HT1080 (cell line): ENCODE data around the gene ITSN2. TPM values are rescaled to one million over a fixed set of nuclear protein-coding genes. Genes with fewer than 3 reads are reported as not detected.
"Not testable (repeated sequence)": the region's sequence is repeated elsewhere in the genome, so short reads cannot be mapped to it uniquely, and the experiment has no call there.

Experiments
- DNase-seq: peaks from one replicate; pipeline ENCODE4 v3.0.0-alpha.2; 2015; ENCODE audit warnings: low read depth
- total RNA-seq: library from RNA; depleted of rRNA; stranded (reverse); fragments of >200 nt; shearing (Covaris generic); gene quantifications from 2 replicates; pipeline ENCODE4 v1.2.3, GENCODE V29; 2014

Gene ITSN2
- total RNA-seq, 1 experiment from 2014 or later, result 29.9 TPM

DNA sequence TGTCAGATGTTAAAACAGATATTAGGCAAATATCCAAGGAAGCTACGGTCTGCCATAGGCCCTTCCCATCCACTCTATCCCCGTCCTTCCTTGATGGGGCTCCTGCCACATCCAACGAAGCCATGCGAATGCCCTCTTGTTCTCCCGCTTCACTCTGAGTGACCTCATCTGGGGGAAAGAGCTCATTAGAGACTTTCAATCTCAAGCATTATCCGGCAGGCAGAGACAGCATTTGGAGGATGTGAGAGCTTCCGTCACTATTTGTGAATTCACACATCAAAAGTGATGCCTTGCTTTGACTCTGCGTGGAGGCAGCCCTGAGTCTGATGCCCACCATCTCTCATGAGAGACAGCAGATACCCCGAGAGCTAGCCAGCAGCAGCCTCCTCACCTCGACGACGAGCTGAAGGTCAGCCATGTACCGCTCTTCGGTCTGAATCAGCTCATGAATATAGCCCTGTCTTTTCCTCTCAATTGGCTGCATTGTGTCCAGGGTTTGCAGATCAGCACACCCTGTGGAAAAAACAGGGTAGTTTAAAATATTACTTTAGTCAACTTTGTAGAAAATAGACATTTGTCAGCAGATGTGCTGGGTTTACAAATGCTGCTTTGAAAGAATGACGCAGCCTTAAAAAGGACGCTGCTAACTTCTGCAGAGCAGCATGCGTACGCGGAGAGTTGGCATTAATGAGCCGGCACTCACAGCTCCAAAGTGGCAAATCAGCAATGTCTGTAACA lies 139.6 kb downstream of the ITSN2 start:
- DNase-seq, result no peak

DNA sequence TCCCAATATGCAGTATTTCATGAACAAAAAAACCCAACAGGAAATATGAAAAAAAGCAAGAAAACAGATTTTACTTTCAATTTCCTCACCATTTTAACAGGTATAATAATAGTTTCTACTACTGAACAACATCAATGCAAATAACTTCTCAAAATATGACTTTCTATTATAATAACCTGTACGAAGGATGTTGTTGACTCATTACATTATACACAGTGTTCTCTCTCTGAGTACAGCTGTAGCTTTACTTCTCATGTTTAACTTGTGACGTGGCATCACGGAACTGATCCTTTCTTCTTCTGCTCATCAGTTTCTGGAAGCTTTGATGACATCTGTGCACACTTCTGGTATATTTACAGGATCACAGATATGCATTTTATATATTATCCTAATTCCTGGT lies 145.5 kb downstream of the ITSN2 start:
- DNase-seq, result no peak

DNA sequence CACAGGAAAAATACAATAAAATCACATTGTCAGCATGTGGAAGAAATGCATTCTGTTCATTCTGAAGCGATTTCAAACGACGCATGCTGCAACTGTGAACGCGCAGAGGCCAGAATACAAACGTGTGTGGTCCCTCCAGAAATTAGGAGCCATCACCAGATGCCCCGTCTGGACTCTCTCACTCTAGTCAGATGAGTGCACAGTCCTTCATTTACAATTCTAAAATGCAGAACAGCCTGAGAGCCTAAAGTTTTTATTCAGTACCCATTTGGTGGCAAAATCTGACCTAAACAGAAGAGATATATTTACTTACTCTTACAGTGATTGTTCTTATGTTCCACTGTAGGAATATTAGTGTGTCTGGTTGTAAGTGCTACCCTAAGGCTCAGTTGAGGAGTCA lies 148.9 kb downstream of the ITSN2 start:
- no peak for DNase-seq

DNA sequence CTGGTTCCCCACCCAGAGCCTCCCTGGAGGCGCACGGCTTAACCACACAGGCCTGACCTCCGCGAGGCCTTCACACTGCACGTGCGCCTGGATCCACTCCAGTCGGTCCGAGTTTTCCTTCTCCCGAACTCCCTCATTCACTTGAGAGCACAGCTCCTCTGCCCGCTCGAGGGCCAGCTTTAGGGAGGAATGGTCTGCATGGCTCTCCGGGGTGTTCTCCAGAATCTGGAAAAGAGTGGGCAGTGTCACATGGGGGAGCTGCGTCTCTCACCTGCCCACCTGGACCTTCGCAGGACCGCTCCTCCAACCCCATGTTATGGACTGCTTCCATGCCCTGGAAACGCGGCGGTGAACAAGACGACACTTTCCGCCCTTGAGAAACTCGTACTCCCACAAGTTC lies 149.6 kb downstream of the ITSN2 start:
- no peak for DNase-seq

DNA sequence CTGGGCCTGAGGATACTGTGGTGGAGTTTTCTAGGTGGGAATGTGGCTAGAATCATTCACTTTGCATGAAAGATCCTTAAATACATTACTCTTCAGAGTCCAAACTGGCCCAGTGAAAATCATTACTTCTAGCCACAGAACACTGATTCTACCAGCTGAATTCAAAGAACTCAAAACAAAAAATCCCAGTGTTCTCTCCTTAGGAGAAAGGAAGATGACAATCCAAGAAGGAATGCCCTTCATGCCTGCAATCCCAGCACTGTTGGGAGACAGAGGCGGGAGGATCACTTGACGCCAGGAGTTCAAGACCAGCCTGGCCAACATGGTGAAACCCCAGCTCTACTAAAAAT lies 150.3 kb downstream of the ITSN2 start:
- no peak for DNase-seq

DNA sequence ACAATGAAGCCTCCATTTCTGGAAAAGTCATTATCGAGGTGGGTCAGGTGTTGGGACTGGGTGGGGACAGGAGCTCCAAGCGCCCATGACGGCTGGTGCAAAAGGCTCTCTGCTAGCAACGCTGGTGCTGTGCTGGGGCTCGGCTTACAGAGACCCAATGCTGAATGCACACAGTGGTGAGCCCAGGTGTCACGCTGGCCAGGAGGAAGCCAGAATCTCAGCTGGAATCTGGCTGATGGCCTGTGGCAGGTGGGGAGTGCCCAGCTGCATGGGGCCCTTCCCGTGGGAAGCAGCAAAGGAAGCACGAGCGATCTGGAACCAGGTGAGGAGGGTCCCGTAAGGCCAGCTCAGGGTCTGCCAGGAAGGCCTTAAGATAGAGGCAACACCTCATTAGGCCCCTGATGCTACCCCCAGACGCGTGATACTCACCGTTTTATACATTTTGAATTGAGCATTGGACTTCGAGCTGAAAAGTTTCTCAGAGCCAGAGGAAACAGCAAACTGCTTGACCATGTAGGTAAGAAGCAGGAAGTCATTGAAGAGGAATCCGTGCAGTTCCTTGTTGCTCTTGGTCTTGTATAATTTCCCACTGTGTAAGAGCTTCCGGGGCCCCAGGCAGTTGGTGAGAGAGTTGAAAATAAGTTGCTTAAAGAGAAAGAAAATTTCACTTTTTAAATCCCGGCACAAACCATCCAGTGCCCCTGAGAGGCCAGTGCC lies 150.8 kb downstream of the ITSN2 start:
- no peak for DNase-seq

DNA sequence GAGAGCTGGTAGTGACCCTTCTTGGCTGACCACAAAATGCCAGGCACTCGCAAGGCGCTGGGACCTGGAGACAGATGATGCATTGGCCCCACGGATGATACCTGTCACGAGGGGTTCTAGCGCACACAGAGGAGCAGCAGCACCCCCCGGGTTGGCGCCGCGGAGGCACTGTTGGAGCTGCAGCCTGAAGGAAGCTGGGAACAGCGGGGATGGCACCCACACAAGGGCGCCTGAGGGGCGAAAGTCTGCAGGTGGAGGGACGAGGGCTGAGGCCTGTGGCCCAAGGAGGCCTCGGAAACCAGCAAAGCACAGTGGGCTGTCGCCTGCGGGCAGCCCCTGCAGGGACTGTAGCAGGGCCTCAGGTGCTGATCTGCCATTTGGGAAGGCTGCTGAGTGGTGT lies 151.8 kb downstream of the ITSN2 start:
- DNase-seq, result no peak

DNA sequence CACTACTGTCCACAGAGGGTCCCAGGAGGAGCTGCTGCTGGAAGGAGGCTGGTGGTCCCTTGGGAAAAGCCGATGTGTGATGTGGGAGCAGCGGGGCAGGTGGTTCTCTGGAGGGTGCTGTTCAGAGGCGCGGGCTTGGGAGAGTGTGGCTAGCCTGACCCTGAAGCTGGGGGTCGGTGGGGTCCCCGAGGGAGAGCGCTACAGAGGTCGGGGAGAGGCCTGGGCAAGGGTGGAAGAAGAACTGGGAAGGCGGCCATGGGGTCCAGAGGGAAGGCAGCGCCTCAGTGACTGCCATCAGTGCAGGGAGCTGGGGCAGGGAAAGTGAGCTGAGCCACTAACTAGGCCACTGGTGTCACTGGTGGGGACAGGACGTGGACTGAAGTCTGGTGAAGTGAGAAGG lies 153.0 kb downstream of the ITSN2 start:
- DNase-seq, result no peak

DNA sequence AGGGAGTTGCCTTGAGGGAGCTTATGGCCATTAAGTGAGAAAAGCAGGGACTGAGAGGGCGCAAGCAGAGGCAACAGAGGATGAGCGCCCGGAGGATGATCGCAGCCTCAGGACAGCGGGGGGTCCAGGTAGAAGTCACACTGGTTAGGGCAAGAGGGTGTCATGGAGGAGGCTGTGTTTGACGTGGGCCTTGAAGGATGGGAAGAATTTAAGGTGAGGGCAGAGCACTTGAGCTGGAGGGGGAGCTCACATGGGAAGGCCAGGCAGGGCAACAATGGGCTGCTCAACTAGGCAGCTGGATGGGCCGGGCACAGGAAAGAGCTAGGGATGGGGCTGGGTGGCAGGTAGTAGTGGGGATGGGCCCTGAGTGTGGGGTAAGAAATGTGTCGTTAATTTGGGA lies 153.6 kb downstream of the ITSN2 start:
- no peak for DNase-seq

DNA sequence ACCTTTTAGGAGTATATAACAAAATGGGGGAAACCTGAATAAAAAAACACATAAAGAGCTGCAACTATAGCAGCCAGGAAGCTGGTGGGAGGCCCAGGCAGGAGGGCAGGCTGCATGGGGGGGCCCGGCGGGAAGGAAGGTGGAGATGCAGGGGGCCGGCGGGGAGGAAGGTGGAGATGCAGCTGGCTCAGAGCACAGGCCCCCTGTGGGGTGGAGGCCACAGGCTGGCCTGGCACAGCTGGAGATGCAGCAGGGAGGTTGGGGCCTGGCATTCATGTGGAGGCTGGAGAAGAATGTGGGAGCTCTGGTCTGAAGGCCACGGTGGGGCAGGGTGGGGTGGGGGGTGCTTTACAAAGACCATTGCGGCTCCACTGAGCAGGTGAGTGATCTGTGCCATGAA lies 154.1 kb downstream of the ITSN2 start:
- DNase-seq, result no peak

DNA sequence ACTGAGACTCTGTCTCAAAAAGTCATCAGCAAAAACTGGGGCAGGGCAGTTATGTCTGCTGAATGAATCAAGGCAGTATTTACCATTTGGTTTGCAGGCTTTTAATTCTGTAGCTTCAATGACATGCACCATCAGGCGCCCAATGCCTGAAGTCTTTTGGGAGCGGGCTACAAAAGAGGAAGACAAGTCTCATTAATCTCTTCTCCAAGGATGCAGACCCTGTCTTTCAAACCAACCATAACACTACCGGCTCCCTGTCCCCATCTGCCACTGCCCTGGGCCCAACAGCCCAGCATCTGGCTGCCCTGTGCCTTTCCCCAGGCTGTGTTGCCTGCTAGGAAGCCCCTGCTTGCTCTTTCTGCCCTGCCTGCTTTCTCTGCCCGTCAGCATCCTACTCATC lies 155.2 kb downstream of the ITSN2 start:
- no peak for DNase-seq

DNA sequence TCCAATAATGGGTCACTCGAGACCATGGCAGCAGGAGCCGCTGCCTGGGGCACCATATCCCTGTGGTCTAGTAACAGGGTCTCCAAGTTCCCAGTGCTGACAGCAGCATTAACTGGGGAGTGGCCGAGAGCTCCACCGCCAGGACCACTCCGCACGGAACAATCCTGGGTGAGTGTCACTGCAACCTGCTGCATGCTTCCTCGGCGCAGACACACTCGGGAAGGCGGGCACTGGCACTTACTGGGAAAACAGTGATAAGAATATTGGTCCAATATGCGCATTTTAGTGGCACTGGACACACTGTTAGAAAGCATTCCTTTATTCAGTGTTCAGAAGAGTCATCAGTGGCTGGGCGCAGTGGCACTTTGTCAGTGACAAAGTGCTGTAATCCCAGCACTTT lies 155.8 kb downstream of the ITSN2 start:
- no peak for DNase-seq

DNA sequence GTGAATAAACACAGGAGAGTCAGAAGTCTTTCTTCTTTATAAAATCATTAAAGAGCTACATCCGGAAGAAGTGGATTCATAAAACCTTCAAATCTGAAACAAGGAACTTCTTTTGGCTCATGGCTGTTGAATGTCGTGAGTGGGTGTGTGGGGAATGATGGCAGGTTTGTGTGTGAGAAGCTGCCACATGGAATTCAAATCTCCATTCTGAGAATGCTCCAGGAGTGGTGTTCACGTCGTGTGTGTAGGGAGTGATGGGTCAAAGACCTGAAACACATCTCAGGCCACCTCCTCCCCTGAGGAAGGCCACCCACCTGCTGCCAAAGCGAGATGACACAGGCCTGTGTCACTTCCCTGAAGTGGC lies 156.6 kb downstream of the ITSN2 start:
- DNase-seq, result no peak

DNA sequence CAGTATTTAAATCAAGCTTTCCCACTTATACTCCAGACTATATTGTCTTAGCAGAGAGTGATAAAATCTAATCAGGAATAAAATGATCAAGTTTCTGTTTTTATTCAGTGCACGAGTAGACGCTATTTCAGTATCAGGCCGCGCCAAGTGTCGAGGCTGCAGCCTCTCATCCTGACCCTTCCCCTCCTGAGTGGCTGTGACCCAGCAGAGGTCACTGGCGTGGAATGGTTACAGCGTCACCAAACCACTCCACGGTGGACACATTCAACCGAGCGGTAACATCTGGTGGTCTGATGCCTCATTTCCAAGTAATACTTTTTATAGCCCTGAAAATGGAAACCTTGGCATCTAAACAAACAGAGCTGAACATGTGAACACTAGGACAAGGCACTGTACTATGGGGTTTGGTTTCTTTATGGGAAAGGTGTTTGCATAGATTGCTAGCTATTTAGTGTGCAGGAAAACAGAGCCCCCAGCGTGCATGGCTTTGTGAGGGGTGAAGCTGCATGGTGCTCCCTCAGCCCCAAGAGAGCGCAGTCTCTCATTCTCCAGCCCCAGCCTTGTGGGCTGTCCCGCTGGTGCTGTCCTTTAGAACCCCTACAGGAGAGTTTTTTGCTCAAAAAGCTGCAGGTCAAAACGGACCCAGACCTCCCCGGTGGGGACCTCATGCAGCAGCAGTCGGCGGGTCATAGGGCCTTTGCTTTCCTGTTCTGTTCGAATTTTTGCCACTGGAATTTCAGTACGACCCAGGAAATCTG lies 157.1 kb downstream of the ITSN2 start:
- no peak for DNase-seq

DNA sequence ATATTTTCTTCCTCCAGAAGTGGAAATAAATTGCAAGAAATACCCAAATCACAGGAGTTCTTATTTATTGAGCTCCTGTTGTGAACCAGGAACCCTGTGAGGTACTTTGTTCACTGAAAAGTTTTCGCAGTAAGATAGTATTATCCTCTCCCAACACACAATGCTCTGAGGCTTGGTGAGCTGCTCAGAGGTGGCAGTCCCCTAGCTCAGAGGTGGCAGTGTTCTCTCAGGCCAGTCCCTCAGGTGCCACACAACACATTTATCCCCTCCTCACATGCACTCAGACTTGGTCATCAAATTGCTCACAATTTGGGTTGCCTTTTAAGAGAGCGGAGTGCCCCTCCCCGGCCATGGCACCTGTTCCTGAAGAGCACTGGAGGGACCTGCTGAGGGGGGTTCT lies 159.5 kb downstream of the ITSN2 start:
- no peak for DNase-seq

DNA sequence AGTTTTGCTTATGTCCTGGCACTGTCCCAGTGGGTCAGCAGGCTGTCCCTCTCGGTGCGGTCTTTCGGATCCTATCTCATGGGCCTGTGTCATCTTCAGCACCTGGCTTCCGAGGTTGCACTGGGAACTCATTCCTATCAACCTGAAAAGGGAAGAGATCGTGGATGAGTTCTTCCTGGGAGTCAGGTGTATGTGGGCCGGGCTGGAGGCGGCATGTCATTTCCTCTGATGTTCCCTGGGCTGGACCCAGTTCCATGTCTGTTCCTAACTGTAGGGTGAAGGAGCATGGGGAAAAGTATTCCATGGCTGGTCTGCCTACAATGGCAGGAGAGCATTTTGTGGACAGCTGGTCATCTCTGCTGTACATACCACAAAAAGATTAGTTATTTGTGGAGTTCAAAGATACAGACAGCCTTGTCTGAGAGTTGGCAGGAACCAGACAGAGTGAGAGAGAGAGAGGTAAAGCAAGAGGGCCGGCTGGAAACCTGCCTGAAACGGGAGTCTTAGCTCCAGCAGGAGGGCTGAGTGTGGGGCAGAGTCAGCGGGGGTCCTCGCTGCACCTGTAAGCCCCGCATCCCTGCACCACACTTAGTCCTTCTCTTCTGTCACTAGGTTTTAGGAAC lies 160.3 kb downstream of the ITSN2 start:
- DNase-seq, result no peak

DNA sequence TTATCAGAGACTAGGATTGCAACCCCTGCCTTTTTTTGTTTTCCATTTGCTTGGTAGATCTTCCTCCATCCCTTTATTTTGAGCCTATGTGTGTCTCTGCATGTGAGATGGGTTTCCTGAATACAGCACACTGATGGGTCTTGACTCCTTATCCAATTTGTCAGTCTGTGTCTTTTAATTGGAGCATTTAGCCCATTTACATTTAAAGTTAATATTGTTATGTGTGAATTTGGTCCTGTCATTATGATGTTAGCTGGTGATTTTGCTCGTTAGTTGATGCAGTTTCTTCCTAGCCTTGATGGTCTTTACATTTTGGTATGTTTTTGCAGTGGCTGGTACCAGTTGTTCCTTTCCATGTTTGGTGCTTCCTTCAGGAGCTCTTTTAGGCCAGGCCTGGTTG lies 163.1 kb downstream of the ITSN2 start:
- not testable (repeated sequence) for DNase-seq

DNA sequence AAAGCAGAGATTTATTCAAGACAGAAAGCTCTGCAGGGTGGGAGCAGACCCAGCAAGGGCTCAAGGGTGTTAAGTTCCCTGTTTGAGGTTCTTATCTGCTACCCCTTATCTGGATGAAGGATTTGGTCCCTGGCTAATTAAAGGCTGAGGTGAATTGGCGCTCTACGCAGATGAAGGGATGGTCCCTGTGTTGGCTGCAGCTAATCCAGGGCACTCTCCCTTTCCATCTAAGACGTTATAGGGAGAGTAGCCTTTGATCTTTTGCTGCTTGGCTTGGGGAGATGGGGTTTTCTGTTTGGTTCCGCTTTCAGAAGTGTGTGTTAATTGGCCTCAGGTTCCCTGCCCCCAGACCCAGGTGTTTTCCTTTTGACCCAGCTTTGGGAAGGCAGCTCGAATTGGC lies 168.5 kb downstream of the ITSN2 start:
- no peak for DNase-seq

DNA sequence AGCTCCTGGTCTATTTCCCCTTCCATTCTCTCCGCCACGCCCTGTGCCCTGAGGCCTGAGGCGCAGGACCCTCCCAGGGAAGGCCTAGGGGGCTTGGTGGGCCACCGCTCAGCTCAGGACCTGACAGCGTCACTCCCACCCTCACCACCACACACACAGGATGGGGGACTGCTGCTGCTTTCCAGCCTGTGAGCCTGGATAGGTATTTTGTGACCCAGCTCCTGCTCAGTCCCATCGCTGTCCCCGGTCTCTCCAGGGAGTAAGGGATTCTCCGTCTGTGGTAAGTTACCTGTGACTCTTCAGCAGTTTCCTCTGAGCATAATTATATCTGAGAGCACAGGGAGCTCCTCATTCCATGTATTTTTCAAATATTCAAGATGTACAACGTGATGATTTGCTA lies 169.2 kb downstream of the ITSN2 start:
- no peak for DNase-seq

DNA sequence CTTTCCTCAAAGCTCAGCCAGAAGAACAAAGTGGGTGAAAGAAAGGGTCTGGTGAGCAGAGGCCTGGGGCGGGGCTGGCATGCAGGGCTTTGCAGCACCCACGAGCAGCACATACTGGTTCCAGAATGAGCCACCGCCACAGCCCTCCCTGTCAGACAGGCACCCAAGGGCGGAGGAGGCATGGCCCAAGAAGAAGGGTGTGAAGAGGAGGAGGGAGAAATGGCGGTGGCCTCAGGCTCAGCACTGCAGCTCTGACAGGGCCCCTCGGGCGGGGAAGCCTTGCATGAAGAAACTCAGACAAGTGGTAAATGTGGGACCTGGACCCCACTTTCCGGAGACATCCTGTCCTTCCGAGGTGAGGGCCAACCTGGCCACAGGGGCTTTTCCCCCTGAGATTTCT lies 169.8 kb downstream of the ITSN2 start:
- no peak for DNase-seq

DNA sequence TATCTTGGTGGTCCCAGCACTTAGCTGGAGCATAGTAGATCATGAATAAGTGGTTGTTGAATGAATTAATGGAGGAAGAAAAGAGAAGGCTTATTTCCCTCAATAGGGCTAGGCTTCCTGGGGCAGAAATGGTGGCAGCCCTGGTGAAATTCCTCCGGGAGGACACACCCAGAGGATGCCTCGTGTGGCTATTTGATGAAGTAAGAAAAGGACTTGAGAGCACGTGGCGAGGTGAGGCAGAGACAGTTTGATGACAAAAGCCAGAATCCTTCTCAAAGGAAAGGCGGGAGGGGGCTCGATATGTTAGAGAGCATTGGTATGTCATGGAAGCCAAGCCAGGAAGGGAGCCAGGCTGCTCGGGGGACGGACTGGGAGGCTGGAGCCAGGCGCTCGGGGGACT lies 170.8 kb downstream of the ITSN2 start:
- DNase-seq, result no peak

DNA sequence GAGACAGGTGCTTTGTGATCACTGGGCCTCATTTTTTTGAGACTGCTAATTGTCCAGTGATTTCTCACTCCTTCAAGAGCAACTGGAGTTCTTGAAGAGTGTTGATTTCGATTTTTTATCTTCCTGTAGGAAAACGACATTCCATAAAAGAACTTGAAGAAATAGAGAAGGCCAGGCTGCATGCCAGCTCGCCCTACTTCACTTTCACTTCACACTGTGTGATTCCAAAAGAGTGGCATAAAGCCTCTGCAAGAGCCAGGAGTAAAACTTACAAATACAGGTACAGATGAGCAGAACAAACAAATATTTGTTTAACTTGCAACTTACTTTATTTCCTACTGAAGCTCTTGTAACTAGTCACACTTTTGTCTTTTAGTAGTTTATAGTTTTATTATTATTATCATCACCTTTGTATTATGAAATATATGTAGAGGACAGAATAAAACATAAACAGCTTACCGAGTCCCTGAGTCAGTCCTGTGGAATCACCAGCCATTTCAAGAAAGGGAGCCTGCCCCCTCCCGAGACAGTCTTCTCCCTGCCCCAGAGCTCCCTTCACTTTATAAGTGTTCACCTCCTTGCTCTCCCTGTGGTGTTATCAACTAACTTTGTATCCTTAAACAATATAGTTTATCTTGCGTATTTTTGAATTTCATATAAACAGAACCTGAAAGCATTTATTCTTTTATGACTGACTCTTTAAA lies 176.8 kb downstream of the ITSN2 start:
- DNase-seq, result no peak
